Breast epithelium (tissue), 3 donors: ENCODE measurements around the gene SLC37A1.

Experiments used
- CTCF ChIP-seq, 3 donors: fragments of 450-650 bp; IDR thresholded peaks; one replicate each; pipeline ENCODE4 v1.5.1; 2016 to 2017; ENCODE audit warnings: antibody characterized with exemption in 3 of 3, mild to moderate bottlenecking in 3 of 3, moderate library complexity in 3 of 3
- POLR2A ChIP-seq: fragments of 450-650 bp; IDR thresholded peaks from one replicate; pipeline ENCODE4 v1.6.1; 2016; ENCODE audit warnings: antibody characterized with exemption, mild to moderate bottlenecking, moderate library complexity
- POLR2AphosphoS5 ChIP-seq, 3 donors: sonication (generic); formaldehyde crosslinking; IDR thresholded peaks; one replicate each; pipeline ENCODE4 v1.6.1; 2017; ENCODE audit warnings: antibody characterized with exemption in 3 of 3

GRCh38 chr21:42615924-42616323 lies 102.3 kb downstream of the SLC37A1 start:
- TF ChIP-seq CTCF (IDR thresholded peaks at IDR 0.05) (no peak), POLR2A (no peak), POLR2AphosphoS5 (IDR thresholded peaks at IDR 0.05) (no peak)
